Transverse colon (tissue), 4 donors: ENCODE measurements around the gene OLFML1.

Experiments
- CTCF ChIP-seq, 5 experiments: fragments of 200-600 bp in 3 of 5; fragments of 450-650 bp in 2 of 5; sonication (generic) in 3 of 5; IDR thresholded peaks; 1 replicate in 2 of 5; 2 replicates in 3 of 5; pipeline ENCODE4 v1.5.1; 2016 to 2017; ENCODE audit warnings: antibody characterized with exemption in 5 of 5, inconsistent platforms in 3 of 5, mild to moderate bottlenecking in 2 of 5, moderate library complexity in 1 of 5
- EP300 ChIP-seq: sonication (generic); formaldehyde crosslinking; IDR thresholded peaks from one replicate; pipeline ENCODE4 v1.6.1; 2017; ENCODE audit warnings: antibody characterized with exemption, low read depth
- POLR2A ChIP-seq: fragments of 450-650 bp; IDR thresholded peaks from one replicate; pipeline ENCODE4 v1.6.1; 2016; ENCODE audit warnings: antibody characterized with exemption, mild to moderate bottlenecking, moderate library complexity
- POLR2AphosphoS5 ChIP-seq, 3 donors: sonication (generic); formaldehyde crosslinking; IDR thresholded peaks; one replicate each; pipeline ENCODE4 v1.6.1; 2016; ENCODE audit warnings: antibody characterized with exemption in 3 of 3

- no peak for TF ChIP-seq CTCF (IDR thresholded peaks at IDR 0.05)
- no peak for TF ChIP-seq POLR2A
- no peak for TF ChIP-seq EP300
- TF ChIP-seq POLR2AphosphoS5 (IDR thresholded peaks at IDR 0.05) = no peak
These were observed 2.1 kb downstream of the OLFML1 start for GRCh38 chr11:7487360-7487759.
